Measurements from ENCODE around the gene SH3GL1.

GRCh38 chr19:4400135-4400936 is at the start of gene SH3GL1:
- TF ChIP-seq CTCF (conservative IDR thresholded peaks at IDR 0.05; ENCODE audit: low read depth in 2 of 2) (peak; percentile 89 to 90), EZH2 (IDR thresholded peaks at IDR 0.05; ENCODE audit: low read depth, unreplicated experiment) (no peak), POLR2AphosphoS5 (IDR thresholded peaks at IDR 0.05; ENCODE audit: low read depth) (no peak), NANOG (IDR thresholded peaks at IDR 0.05; ENCODE audit: borderline replicate concordance) (no peak), REST (IDR thresholded peaks at IDR 0.05; ENCODE audit: unreplicated experiment) (no peak), ETS1 (IDR thresholded peaks at IDR 0.05) (no peak; the same call in 1 of the 2 replicates)
